NCI-H128 (cell line): ENCODE data around the gene CCNQ.
A peak's percentile ranks its signal among the peaks of the same experiment; 100 is the strongest.
"Not testable (repeated sequence)": the region's sequence is repeated elsewhere in the genome, so short reads cannot be mapped to it uniquely, and the experiment has no call there.

Experiments used
- DNase-seq: peaks from one replicate; lab custom pipeline; 2025; ENCODE audit not compliant: unreplicated experiment; lab: John Stamatoyannopoulos, UW

CCNQ gene

DNA sequence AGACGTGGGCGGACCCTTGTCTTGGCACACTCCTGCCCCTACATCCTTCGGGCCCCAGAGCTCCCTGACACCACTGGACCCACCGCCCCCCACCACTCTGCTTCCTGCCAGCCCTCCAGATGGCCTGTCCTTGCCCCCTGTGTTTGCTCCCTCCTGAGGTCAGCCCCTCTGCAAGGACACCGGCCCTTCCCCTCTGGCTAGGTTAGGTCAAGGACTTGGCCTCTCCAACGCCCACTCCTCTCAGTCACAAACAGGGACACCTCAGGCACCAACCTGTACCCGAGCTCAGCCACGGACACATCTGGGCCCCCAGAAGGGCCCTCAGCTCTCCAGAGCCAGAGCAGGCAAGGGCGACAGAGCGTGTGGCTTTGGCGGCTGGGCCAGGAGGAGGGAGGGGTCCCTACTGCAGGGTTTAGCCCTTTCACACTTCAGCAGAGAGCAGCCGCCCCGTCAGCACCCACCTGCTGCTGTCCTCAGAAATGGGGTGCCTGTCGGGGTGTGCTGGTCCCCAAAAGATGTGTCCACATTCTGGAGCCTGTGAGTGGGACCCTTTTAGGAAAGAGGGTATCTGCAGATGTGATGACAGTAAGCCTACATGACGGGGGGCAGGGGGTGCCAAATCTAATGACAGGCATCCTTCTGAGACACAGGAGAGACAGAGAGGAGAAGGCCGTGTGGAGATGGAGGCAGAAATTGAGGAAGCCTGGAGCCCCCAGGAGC, 24.5 kb upstream of the CCNQ start:
- no peak for DNase-seq

DNA sequence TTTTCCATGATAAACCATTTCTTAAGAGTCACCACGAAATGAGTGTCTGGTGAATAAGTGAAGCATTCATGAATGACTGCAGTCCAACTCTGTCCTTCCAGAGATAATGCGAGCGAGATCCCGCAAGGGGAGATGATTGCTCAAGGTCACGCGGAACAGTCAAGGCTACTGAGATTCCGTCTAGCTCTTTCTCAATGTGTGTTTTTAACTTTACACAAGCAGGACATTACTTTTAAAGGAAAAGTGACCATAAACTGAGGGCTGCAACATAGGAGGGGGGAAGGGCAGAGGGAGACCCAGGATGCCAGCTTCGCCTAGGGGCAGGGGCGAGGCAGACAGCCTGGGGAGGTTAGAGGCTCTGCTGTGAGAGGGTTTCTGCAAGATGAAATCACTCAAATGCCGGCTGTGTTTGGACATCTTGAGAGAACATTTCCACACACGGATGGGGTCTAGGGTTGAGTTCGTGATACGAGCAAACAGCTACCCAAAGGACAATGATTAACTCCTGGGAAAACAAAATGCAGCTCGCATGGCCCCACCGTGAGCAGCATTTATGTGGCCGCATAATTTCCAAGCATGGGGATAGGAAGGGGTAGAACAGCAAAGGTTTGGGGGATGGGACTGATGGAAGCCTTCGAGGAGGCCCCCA, 23.8 kb upstream of the CCNQ start:
- no peak for DNase-seq

DNA sequence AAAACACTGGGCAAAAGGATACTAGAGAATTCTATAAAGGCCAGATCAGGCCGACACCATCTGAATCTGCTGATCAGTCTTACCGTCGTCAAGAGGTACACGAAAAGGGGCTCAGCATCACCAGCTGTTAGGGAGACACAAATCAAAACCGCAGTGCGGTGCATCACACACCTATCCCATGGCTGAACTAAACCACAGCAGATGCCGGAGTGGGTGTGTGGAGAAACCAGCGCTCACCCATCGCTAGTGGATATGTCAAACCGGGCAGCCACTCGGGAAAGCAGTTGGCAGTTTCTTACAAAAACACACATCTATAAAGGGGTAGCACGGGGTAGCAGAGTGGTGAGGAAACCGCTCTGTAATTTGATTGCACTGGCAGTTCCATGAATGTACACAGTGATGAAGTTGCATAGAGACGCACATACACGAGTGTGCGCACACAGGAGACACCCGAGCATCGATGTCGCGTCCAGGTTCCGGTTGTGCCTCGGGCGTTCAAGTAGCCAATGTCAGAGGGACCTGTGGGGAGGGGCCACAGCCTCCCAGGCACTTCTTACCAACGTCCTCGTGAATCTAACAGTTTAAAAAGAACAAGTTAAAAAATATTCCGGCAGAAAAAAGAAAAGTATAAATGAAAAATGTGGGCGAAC, 23.1 kb upstream of the CCNQ start:
- no peak for DNase-seq

DNA sequence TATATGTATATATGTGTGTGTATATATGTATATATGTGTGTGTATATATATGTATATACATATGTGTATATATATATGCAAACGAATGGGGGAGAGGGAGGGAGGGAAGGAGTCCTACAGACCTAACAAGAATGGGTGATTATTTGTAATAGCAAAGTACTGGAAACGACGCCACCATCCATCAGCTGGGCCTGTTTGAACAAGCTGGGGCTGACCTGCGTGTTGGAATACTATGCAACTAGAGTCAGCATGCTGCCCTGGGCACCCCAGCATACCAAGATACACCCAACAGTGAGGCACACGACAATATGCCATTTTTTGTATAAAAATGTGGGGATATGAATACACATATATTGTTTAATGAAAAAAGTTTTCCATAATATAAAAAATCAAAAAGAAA, 21.6 kb upstream of the CCNQ start:
- DNase-seq: no peak

DNA sequence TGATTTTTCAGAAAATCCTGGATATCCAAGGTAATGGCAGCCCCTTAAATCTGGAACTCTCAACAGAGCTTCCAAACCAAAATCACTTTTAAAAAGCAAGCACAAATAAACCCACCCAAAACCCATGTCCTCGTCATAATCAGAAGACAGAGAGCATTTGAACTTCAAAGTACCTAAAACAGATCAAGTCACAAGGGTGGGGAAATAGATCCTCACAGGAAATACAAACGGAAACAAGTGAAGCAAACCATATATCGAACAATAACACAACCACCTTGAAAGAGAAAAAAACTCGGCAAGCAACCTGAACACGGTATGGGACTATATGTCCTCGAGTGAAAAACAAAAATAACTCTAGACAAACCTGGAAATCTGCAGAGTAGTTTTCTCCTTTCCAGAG, 15.9 kb upstream of the CCNQ start:
- no peak for DNase-seq

DNA sequence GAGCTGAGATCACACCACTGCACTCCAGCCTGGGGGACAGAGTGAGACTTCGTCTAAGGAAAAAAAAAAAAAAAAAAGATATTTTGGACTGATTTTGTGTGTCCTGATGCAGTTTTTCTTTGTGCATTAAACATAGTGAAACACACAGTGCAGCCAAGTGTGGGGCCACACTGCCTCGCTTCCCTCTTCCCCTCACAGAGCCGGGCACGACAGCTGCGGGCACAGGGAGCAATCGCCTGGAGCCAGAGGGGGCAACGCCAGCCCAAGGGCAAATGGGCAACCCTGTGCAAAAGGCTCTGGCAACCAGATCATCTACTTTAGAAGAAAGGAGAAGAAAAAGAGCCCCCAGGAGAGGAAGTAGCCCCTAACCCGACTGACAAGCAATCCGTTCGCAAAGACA, 13.5 kb upstream of the CCNQ start:
- no peak for DNase-seq

DNA sequence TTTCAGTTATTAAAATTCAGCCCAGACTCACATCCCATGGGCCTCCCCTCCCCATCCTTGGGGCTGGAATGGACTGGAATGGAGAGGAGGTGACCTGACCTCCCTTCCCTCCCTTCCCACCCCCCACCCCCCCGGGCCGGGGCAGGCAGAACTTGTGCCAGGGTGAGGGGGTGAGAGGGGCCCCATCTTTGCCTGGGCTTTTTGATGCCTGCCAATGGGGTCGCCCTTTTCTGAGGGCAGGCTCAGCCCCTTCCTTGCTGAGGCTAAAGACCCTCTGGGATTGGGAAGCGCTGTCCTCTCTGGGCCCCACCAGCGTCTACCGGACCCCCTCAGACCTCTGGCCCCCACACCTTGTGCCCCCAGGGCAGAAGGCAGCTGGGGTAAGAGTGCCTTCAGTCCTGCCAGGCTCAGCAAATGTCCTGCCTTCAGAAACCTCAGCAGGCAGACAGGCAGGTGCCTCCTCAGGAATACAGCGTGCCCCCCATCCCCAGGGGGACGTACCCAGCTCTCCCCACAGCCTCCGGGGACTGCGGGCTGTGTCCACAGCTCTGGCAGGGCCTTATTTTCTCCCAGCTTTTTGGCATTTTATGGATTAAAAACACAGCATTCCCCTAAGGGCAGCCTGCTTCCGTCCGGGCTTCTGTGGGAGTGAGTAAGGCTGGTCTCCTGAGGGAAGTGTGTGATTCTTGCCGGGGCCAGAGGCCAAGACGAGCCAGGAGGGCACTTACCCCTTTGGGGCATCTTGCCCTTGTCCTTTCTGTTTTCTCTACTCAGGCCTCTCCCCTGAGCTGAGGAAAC, 12.6 kb upstream of the CCNQ start:
- no peak for DNase-seq

DNA sequence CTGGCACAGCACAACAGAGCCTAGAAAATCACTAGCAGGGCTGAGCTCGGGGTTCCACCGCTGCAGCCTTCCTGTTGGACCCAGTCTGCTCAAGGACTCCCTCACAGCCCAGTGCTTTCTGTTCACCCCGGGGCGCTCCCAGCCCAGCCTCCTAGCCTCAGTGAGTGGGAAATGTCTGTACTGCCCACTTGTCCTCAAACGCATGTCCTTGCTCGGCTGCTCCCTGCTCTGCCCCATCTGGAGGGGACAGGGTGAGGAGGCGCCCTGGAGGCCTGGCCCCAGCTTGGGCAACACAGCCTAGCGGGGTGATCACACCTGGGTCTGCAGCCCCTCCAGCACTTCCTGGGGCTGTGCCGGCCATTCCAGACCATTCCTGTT, 11.9 kb upstream of the CCNQ start:
- no peak for DNase-seq

DNA sequence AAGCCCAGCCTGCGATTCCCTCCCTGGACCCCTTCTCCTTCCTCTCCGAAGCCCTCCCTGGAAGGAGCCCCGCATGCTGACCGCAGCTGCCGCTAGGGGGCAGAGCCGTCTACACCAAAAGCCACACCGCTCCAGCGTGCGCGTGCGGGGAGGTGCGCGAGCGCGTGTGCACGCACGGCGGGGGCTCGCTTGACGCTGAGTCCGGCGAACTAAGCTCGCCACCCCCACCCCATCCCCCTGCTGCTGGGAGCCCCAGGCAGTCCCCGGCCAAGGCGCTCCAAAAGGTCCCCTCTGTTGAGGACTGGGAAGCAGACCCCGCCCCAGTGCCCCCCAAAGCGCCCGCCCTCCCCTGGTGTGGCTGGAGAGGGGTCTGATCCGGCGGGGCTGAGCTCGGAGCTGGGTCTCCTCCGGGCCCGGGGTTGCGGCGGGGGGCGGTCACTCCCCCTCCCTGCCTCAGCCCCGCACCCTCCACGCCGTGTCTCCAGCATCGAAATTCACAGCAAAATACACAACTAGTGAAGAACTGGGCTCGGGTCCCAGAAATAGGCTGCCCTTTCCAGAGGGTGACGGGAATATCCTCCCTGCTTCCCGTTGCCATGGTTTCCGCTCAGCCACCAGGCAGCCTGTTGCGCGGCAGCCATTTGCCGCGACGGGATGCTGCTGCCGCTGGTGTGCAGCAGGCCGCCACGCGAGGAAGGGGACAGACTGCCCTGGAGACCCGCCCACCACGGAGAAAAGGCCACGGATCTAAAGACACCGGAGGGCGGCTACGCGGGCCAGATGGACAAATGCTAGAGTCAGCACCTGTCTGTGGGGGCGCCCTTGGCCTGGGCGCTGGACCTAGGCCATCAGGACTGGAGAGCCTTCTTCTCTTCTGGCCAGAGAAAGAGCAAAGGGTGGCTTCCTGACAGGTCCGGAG, 11.2 kb upstream of the CCNQ start:
- peak; percentile 68 for DNase-seq

DNA sequence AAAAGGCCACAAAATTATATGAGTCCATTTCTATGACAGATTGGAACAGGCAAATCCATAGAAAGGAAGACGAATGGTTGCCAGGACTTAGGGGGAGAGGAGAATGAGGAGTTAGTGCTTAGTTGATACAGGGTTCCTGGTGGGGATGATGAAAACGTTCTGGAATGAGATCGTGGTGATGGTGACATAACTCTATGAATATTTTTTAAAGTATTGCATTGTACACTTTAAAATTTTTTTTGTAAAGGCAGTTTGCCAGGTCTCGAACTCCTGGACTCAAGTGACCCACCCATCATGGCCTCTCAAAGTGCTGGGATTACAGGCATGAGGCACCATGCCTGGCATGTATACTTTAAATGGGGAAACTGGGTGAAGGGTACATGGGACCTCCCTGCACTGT, 9.9 kb upstream of the CCNQ start:
- DNase-seq: no peak

DNA sequence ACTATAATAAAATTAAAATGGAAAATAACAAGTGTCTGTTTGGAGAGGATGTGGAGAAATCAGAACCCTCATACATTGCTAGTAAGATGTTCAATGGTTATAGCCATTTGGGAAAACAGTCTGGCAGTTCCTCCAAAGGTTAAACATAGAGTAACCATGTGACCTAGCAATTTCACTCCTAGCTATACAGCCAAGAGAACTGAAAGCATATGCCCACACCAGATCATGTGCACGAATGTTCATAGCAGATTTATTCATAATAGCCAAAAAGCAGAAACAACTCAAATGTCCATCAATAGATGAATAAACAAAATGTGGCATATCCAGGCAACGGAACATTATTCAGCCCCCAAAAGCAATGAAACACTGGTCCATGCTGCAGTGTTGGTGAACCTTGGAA, 9.4 kb upstream of the CCNQ start:
- DNase-seq: no peak

DNA sequence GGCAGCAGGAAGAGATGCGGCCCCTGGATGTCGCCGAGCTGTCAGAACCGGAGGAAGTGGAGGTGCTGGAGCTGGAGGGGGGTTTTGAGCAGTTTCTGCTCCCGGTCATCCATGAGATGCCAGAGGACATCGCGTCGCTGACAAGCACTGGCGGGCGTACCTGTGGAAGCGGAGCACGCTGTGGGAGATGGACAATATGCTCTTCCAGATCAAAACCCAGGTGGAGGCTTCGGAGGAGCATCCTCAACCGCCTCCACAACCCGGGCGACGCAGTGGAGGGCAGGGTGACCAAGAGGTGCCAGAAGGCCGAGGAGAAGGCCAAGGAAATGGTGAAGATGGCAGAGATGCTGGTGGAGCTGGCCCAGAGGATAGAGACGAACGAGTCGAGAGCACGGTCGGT, 7.6 kb upstream of the CCNQ start:
- no peak for DNase-seq

DNA sequence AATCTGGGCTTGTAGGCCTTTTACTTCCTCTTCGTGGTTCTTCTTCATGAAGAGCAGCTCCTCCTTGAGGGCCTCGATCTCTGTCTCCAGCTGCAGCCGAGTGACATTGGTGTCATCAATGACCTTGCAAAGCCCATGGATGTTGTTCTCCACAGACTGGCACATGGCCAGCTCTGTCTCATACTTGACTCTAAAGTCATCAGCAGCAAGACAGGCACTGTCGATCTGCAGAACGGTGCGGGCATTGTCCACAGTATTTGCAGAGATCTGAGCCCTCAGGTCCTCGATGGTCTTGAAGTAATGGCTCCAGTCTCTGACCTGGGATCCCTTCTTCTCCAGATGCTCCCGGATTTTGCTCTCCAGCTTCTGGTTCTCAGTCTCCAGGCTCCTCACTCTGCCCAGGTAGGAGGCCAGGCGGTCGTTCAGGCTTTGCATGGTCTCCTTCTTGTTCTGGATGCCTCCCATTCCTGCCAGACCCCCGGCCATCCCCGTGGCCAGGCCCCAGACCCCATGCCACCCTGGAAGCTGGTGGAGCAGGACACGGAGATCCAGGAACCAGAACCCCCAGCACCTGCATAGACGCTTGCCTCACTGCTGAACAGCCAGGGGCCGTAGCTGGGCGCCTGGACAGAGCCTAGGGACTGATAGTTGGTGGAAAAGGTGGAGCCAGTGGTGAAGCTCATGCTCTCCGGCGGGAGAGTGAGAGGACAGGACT, 5.9 kb upstream of the CCNQ start:
- DNase-seq: not testable (repeated sequence)

DNA sequence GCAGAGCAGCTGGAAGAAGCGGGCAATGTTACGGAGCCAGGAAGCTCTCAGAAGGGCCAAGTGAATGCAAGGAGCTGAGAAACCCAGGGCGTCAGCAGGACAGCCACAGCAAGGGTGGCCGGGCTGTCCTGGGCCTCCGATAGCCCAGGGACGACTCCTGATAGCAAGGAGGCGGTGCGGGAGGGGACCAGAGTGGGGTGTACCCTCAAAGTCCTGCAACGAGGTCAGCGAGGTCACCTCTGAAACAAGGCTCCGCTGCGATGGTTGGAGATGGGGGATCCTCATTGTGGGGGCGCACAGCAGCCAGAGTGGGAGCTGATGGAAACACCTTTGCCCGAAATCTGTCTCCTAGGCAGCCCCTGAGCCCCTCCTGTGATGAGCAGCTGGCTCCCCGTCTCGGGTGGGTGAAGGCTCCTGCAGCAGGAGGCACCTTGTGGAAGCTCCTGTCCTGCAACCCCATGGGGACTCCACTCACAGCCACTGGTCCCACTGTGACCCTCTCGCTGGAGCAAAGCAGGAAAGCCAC, 4.3 kb upstream of the CCNQ start:
- DNase-seq: no peak

DNA sequence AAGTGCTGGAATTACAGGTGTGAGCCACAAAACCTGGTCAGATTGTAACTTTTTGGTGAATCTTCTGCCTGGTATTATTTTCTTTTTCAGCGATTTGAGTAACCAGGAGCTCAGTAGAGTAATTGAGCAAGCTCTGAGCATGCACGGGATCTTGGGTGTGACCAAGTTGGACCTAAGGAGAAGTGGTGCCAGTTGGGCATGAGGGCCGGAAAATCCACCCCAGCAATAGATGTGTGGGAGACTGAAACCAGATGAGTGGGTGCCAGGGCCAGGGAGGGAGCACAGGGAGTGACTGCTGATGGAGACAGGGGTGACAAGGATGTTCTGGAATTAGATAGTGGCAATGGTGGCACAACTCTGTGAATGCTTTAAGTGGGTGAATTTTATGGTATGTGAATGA, 3.7 kb upstream of the CCNQ start:
- no peak for DNase-seq

DNA sequence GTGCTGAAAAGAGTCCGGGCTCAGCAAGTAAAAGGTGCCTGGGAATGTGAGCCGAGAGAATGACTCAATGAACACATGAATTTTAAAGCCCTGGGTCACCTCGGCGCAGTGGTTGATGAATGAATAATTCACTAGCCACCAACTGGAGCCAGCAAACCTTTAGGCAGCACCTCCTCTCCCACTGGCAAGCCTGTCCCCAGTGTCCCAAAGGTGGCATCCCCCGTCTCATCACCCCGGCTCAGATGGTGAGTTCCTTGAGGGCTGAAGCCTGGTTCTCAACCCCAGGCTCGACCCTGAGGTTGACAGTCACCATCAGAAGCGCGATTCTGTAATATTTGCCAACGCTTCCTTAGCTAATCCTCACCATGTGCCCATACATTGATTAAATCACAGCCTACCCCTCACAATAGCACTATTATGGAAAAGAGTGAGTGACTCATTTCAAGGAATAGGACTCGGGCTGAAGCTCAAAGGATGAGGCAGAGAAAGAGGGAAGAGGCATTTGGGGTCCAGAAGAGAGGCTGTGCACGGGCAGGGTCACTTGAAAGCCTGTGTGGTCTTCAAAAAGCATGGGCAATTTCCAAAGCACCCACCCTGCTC, 2.7 kb upstream of the CCNQ start:
- DNase-seq: no peak

DNA sequence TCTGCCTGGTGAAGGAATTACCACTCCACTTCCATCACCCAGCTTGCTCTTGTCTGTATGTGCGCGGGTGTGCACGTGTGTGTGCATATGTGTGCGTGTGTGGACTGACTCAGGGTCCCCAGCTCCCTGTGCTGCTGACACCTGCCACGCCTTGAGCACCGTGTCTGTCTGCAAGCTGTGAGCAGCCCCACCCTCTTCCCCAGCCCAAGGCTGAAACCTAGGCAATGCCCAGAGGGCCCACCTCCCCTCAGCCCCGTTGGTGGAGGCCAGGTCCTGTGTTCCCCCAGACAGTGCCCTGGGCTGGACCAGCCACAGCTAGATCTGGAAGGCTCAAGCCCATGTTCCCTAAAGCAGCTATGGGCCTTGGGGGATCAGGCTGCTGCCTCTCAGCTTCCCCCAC, 2.0 kb upstream of the CCNQ start:
- no peak for DNase-seq

DNA sequence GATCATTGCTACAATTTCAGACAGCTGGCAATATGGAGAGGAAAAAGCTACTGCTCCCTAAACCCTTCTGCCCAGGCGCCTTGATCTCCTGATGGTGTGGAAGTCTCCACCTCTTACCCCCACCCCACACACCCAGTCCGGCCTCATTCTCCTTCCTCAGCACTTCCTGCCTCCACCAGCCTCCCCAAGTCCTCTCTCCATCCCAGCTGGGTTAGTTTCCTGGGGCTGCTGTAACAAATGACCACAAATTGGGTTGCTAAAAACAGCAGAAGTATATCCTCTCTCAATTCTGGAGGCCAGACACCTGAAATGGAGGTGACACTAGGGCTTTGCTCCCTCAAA, 1.1 kb upstream of the CCNQ start:
- no peak for DNase-seq

DNA sequence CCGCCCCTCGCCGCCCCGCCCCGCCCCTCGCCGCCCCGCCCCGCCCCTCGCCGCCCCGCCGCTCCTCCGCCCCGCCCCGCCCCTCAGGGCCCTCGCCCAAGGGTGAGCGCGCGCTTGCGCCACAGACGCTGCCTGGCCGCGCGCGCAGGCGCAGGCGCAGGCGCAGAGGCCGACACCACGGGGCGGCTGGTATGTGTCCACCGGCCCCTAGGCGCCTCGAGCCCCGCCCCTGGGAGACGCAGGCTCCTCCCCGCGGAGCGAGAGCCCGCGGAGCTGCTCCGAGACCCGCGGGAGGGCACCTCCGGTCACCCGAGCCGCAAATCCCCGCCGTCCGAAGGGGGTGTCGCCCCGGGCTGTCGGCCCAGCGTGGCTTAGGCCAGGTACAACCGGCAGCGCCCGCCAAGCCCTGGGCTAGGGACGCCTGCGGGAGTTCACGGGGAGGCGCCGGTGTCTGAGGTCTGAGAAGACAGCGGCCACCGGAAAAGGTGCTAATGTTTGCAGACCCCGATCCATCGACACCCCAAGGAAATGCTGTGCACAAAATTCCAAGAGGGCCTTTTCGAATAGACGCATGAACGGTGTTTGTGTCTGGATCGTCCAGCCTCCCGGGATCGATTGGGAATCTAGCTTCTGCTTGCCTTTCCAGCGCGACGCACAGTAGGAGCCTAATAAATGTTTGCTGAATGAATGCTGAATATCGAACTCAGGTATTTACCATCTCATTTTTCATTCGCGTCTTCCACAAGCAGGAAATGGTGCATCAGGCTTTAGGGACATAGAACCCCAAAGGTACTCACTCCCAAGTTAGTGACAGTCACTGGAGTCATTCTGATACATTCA, 473 bp upstream of the CCNQ start:
- peak; percentile 68 for DNase-seq
